HG02973 (cell line): ENCODE results near the gene CDC42EP3.
A peak's percentile ranks its signal among the peaks of the same experiment; 100 is the strongest.

Experiments
- ATAC-seq: cut with Tn5 transposase; IDR thresholded peaks from one replicate; pipeline ENCODE4 v1.9.1; 2021; ENCODE audit warnings: moderate library complexity; ENCODE audit not compliant: unreplicated experiment

The CDC42EP3 gene

GRCh38 chr2:37683921-37684780 lies 12.7 kb upstream of the CDC42EP3 start:
- no peak for ATAC-seq

- no peak for ATAC-seq
These were observed 11.8 kb upstream of the CDC42EP3 start for GRCh38 chr2:37683241-37683640.

DNA sequence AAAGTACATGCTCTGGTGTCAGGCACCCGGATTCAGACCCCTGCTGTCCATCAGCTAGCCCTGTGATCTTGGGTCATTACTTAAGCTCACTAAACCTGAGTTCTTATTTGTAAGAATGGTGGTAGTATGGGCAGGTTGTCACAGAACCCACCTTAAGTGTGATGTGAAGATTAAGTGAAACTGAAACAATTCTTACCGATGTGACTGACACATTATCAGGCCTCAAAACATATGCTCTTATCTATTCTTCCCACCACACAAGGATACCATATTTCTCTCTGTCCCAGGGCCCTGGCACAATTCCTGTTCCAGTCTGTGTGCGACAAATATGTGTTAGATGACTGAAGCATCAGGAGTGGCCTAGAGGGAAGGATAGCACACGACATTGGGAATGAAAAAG lies 11.0 kb upstream of the CDC42EP3 start:
- no peak for ATAC-seq

- no peak for ATAC-seq
These were observed 10.1 kb upstream of the CDC42EP3 start for GRCh38 chr2:37681587-37681986.

- ATAC-seq, result no peak
These were observed 7.7 kb upstream of the CDC42EP3 start for GRCh38 chr2:37679072-37679695.

DNA sequence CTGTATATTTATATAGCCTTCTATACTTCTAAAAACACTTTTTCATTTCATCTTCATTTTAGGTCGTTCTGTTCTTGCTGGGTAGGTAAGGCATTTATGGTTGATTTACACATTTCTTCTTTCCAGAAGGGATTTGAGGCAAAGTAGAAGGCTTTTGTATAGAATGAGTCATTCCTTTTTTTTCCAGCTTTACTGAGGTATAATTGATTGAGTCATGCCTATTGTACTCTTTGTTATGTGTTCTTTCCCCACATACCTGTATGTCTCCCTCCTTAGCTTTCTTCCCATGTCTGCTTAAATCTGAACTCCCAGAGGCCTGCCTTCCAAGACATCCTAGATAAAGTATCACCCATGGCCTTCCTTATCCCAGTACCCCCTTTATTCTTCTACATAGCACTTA lies 4.8 kb upstream of the CDC42EP3 start:
- ATAC-seq, result no peak

- ATAC-seq, result no peak
These were observed 3.5 kb upstream of the CDC42EP3 start for GRCh38 chr2:37674946-37675345.

GRCh38 chr2:37672870-37673184 lies 1.4 kb upstream of the CDC42EP3 start:
- ATAC-seq, result no peak

DNA sequence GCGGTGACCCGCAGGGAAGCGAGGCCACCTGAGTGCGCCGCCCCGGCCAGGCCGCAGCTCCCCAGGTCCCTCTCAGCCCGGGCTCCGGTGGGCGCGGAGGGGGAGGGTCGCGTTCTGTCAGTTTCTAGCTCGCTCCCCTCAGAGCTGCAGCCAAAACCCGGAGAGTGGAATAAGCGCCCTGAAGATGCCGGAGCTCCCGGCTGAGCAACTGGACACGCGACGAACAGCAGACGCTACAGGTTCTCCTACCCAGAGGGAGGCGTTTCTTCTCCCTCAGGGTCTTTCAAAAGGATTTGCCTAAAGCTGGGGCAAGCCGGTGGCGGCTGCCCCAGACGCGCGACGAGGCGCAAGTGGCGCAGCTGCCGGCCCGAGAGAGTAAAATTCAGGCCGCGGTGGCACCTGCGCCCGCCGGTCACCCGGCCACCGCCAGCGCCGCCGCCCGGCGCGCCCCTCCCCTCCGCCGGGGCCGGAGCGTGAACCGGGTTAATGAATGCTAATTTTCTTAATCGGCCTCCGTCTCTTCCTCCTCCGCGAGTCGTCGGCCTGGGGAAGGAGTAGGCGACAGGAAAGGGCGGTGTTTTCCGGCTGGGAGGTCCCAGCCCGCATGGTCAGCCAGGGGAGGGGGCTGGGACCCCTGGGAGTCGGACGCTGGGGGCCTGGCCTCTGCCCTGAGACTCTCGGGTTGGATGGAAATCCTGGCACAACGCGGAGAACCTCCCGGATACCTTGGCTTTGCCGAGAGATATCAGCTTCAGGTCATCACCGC lies 845 bp upstream of the CDC42EP3 start:
- ATAC-seq, result peak; percentile 39

- ATAC-seq, result peak; percentile 18
These were observed 318 bp upstream of the CDC42EP3 start for GRCh38 chr2:37671816-37672103.

- ATAC-seq, result no peak
These were observed 949 bp downstream of the CDC42EP3 start for GRCh38 chr2:37670378-37671008.

GRCh38 chr2:37669446-37669845 lies 2.0 kb downstream of the CDC42EP3 start:
- no peak for ATAC-seq

GRCh38 chr2:37667704-37668103 lies 3.7 kb downstream of the CDC42EP3 start:
- ATAC-seq, result no peak

DNA sequence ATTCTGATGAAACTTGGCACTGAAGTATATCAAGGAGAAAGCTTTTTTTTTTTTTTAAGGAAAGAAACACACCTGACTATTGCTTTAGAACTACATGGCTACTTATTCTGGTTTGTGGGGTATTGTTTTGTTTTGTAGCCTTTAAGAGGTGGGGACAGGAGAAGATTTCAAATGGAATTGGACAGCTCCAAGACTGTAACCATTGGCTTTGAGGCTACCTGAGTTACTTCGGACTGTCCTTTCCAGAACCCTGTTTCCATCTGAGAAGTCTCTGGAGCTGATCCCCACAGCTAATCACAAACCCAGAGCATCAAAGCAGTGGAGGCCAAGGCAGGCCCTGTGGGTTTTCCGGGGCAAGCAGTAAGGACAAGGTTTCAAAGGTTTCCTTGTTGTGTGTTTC lies 4.7 kb downstream of the CDC42EP3 start:
- no peak for ATAC-seq

DNA sequence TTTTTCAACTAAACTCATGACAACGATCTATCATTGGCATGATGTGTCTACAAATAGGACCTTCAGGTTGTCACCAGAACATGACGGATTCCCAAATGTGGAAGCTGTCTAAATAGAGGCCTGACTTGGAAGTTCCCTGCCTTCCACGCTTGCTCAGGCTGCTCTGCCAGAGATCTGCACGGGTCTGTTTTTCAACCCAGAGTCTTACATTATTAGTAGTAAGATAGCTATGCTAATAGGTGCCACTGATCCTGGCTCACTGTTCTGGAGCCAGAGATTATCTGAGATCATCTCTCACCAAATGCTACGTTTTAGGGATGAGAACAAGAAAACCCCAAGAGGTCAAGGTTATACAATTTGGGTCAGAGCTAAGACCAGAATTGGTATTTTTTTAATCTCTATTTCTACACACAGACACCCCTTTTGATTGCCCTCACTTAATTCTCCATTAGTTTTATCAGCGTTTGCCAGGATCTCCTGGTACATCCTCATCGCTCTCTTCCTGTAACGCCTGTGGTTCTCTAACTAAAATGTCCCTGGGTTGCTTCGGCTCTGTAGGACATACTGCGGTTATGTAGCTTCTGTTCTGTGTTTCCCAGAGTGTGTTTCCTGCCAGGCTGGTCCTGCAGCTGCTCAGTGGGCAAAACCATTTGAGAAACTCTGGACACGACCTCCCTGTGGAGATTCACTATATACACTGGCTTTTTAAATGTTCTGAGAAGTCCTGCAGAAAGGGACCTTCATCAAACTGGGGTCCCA lies 5.7 kb downstream of the CDC42EP3 start:
- no peak for ATAC-seq

DNA sequence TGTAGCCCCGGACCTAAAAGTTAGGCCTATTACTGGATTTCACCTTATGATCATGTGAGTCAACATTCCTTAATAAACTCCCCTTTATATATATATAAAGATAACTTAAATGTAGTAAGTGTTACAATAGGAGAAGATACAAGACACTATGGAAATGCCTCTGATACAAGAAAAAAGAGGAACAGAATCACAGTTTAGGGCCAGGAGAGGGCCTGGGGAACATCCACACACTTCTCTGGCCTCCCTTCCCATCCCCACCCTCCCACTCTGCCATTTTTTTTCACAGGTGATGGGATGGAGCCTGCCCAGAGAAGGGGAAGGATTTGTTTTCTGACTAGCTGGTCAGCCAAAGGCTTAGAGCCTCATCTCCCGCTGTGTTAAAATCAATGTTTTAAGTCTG lies 6.4 kb downstream of the CDC42EP3 start:
- no peak for ATAC-seq

GRCh38 chr2:37664231-37664643 lies 7.2 kb downstream of the CDC42EP3 start:
- no peak for ATAC-seq

- ATAC-seq, result no peak
These were observed 8.1 kb downstream of the CDC42EP3 start for GRCh38 chr2:37663390-37663789.

DNA sequence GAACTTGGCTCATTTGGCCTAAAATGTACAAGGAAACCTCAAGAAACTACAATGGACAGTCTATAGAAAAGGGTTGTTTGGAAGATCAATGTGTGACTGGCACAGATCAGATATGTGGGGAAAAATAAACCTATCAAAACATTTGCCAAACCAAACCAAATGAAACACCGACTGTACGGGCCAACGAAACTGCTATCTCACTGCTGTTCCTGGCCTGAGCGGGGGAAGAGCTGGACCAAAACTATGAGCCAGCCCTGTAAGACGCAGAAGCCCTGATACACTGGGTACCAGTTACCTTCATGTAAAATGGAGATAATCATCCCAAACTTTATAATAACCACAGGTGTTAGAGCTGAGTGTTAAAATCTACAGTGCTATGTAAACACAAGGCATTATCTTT lies 11.7 kb downstream of the CDC42EP3 start:
- ATAC-seq, result no peak

DNA sequence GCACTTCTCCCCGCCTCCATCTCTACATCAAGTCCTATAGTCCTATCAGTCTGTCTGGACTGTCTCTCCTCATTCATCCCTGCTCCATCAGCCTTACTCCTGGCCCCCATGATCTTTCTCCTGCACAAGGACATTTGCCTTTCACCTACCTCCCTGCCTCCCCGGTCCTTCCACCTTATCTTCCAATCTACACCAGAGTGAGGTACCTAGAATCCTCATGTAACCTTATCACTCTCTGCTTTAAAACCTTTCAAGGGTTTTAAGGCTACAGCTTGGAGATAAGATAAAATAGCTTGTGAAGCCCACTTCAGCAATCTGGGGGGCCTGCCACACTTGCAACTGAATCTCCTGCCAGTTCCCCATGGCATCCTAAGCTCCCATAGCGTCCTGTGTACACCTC lies 12.8 kb downstream of the CDC42EP3 start:
- no peak for ATAC-seq

GRCh38 chr2:37657471-37657870 lies 14.0 kb downstream of the CDC42EP3 start:
- ATAC-seq, result no peak
